Activated CD8-positive, alpha-beta memory T cell treated with anti-CD3 and anti-CD28 coated beads, Interleukin-2, amount 50 U/mL, for 24 hours (primary cell): Measurements from ENCODE around the gene TMEM248.
"Not testable (repeated sequence)": the region's sequence is repeated elsewhere in the genome, so short reads cannot be mapped to it uniquely, and the experiment has no call there.

Source experiments
- DNase-seq: peaks from one replicate; pipeline ENCODE4 v3.0.0-alpha.2; 2020; ENCODE audit errors: extremely low read depth

TMEM248 gene

DNA sequence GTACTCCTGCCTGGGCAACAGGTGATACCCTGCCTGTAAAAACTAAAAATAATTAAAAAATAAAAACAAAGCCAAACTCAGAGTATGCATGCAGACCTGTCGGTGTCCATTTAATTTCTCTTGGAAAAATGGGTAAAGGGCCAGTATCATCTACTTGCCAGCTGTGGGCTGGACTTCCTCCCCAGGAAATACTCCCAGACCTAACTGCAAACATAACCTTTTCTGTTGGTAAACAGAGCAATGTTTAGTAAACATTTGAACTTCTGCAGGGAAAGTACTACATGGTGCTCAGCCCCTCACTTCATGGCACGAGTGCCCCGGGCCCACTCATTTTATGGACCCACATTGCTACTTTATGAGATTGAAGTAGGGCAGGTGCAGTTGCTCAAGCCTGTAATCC, 10.2 kb upstream of the TMEM248 start:
- DNase-seq = no peak

- DNase-seq = not testable (repeated sequence)
These were observed 9.8 kb upstream of the TMEM248 start for GRCh38 chr7:66911191-66911590.

- no peak for DNase-seq
These were observed 8.8 kb upstream of the TMEM248 start for GRCh38 chr7:66912195-66912594.

- no peak for DNase-seq
These were observed 7.6 kb upstream of the TMEM248 start for GRCh38 chr7:66913118-66914037.

- not testable (repeated sequence) for DNase-seq
These were observed 3.1 kb upstream of the TMEM248 start for GRCh38 chr7:66917904-66918303.

DNA sequence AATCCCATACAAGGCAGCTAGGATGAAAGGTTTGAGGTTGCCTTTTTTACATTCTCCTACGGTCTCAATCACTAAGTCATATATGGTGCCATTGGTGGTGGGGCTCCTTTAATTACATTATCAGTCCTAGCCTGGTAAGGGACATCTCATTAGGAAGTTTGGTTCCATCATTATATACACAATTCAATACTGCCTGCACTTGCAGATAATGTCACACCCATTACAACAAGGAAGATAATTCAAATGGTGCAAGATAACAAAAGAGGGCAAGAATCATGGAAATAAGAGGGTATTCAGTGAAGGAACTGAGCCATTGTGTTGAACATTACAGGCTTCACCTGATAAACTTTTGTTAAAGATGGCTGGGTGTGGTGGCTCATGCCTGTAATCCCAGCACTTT, 1.7 kb upstream of the TMEM248 start:
- no peak for DNase-seq

DNA sequence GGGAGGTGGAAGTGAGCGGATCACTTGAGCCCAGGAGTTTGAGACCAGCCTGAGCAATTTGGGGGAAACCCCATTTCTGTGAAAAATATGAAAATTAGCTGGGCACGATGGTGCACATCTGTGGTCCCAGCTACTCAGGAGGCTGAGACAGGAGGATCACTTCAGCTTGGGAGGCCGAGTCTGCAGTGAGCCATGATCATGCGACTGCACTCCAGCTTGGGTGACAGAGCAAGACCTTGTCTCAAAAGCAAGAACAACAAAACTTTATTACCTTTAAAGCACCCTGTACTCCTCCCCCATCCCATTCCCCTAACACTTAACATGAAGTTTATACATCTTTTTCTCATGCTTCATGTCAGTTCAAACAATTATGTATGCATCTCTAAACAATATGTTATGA, 1.3 kb upstream of the TMEM248 start:
- DNase-seq = no peak

DNA sequence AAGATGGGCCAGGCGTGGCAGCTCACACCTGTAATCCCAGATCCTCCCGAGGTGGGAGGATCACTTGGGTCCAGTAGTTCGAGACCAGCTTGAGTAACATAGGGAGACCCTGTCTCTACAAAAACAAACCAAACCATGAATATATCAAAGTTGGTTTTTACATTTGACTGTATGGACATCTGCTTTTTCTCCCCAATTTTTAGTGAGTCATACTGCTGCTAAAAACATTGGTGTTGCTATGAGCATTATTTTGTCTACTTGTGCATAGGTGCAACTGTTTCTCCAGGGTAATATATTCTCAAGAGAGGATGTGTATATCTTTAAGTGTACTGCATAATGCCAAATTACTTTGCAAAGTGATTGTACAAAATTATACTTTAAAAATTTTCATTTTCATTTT, 769 bp upstream of the TMEM248 start:
- no peak for DNase-seq

GRCh38 chr7:66921396-66921917, 432 bp downstream of the TMEM248 start:
- no peak for DNase-seq

- DNase-seq = no peak
These were observed 977 bp downstream of the TMEM248 start for GRCh38 chr7:66921918-66922486.

GRCh38 chr7:66925255-66925654, 4.2 kb downstream of the TMEM248 start:
- DNase-seq = no peak

- no peak for DNase-seq
These were observed 6.4 kb downstream of the TMEM248 start for GRCh38 chr7:66927348-66927948.

DNA sequence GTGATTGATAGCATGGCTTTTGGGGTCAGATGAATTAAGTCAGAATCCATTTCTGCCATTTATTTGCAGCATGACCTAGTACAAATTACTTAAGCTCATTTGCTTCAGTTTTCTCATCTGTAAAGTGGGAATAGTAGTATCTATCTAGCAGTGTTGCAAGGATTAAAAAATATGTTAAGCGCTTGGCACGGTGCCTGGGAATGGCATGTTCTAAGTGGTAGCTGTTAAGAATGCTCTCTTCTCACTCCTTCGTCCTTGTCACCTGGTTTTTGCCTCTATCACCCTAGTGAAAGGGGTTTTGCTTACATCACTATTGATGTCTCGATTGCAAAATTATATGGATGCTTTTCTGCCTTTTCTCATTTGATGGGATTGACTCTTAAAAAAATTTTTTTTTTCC, 7.4 kb downstream of the TMEM248 start:
- DNase-seq = no peak

DNA sequence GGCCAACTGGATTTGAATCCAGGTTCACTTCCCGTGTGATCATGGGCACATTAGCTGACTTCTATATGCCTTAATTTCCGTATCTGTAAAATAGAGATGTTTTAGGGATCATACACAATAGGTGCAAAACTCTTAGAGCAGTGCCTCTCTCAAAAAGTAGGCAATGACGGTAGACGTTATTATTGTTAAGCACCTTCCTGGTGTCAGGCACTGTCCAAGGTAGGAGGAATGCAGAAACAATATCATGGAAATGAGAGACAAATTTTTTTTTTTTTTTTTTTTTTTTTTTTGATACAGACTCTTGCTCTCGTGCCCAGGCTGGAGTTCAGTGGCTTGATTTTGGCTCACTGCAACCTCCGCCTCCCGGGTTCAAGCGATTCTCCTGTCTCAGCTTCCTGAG, 8.1 kb downstream of the TMEM248 start:
- no peak for DNase-seq

DNA sequence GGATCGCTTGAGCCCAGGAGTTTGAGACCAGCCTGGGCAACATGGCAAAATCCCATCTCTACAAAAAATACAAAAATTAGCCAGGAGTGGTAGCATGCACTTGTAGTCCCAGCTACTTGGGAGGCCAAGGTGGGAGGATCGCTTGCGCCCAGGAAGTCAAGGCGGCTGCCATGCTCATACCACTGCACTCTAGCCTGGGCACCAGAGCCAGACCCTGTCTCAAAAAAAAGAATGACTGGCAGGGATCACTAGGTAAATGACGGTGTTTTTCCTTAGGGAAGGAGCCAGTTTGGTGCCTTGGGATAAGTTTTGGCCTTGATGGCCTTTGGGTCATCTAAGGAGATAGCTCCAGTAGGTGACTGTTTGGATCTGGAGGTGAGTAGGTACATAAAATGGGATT, 8.9 kb downstream of the TMEM248 start:
- no peak for DNase-seq

DNA sequence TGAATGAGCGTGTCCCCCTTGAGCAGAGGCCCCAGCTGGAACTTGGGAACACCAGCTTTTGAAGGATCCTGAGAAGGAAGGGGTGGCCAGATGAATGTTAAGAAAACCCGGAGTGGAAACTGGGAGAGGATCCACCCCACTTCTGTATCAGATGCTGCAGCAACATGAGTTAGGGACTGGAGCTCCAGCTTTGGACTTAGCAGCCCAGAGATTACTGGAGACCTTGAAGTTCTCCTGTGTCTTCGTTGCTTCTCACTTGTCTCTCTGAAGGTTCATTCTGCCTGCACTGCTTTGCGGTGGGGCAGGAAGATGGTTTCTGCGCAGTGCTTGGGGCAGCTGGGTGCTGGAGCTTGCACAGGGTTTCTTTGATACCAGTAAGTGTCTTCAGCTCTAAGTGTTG, 9.3 kb downstream of the TMEM248 start:
- no peak for DNase-seq

DNA sequence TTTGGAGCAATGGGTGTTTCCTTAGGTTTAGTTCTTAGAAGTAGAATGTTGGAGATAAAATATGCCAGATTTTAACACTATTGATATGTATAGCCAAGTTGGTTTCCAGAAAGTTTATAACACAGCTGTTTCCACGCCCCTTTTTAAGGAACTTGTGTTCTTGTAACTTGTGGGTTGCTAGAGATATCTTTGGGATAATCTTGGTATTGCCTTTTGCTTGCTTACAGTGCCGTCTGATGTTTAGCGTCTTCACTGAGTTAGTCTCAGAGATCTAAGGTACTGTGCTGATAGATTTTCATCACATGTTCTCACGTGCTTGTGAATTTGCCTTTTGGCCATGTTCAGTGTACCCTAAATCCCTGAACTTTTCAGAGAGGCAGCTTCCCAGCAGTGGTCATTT, 12.4 kb downstream of the TMEM248 start:
- DNase-seq = no peak

DNA sequence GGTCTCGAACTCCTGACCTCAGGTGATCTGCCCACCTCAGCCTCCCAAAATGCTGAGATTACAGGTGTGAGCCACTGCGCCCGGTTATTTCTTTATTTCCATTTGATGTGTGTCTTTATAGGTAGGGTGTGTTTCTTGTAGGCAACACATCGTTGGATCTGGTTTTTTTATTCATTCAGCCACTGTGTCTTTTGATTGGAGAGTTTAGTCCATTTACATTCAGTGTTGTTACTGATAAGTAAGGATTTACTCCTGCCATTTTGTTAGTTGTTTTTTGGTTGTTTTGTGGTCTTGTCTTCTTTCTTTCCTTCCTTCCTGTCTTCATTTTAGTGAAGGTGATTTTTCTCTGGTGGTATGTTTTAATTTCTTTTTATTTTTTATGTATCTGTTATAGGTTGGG, 16.9 kb downstream of the TMEM248 start:
- DNase-seq = no peak

DNA sequence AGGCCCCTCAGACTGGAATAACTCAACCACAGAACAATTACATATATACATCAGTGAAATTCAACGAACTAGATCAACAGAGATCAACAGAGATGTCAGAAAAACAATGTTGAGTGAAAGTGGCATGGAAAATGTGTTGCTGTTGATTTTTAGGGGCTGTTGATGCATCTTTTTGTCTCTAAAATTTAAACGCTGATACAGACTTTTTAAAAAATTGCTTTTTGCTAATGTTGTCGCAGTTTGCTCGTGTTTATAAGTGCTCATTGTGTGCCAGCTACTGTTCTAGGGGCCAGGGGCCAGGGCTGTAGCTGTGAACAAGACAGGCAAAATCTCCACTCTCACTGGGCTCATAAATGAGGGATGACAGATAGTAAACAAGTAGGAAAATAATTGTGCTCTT, 18.3 kb downstream of the TMEM248 start:
- no peak for DNase-seq

GRCh38 chr7:66946545-66946944, 25.5 kb downstream of the TMEM248 start:
- no peak for DNase-seq

GRCh38 chr7:66948480-66949109, 27.6 kb downstream of the TMEM248 start:
- no peak for DNase-seq

GRCh38 chr7:66950311-66950710, 29.3 kb downstream of the TMEM248 start:
- DNase-seq = no peak
